IMR-90 (cell line): Measurements from ENCODE around the gene PYGM. TPM values are rescaled to one million over a fixed set of nuclear protein-coding genes. Genes with fewer than 3 reads are reported as not detected.

ENCODE experiments used
- ATAC-seq: fragments of 200-7000 bp; cut with Tn5 transposase; 2 replicates; pipeline ENCODE4 v1.9.1; 2020; ENCODE audit warnings: low read depth, mild to moderate bottlenecking, moderate library complexity
- BruUV-seq: library from RNA; stranded (reverse); fragments of 400-500 nt; replicated peaks from 2 replicates; lab custom pipeline; 2021; lab: Mats Ljungman, UMichigan
- CTCF ChIA-PET: fragments of 300-600 bp; formaldehyde crosslinking; extraction: SDS; loops from one replicate; lab custom pipeline; 2021; ENCODE audit warnings: antibody characterized with exemption; lab: Yijun Ruan, JAX
- POLR2A ChIA-PET: fragments of 300-600 bp; sonication (Branson Sonifier 250); formaldehyde crosslinking; loops from one replicate; lab custom pipeline; 2022; ENCODE audit warnings: antibody characterized with exemption; ENCODE audit not compliant: unreplicated experiment; lab: Charles Lee
- DNase-seq: peaks from one replicate; pipeline ENCODE4 v3.0.0; 2013
- H2AFZ ChIP-seq: replicated peaks from 2 replicates; pipeline ENCODE3; 2013; ENCODE audit warnings: low read length, mild to moderate bottlenecking; ENCODE audit not compliant: poor library complexity
- H2AK5ac ChIP-seq: 2 replicates; pipeline ENCODE4 v1.6.1; 2013; ENCODE audit warnings: low read depth, low read length, inconsistent platforms
- H2AK9ac ChIP-seq: replicated peaks from 2 replicates; pipeline ENCODE3; 2013; ENCODE audit warnings: mild to moderate bottlenecking, low read depth, low read length, moderate library complexity; ENCODE audit not compliant: poor library complexity
- H2BK120ac ChIP-seq: 2 replicates; pipeline ENCODE4 v1.6.1; 2013; ENCODE audit warnings: low read depth, low read length, inconsistent platforms
- H2BK15ac ChIP-seq: 3 replicates; pipeline ENCODE4 v1.6.1; 2013; ENCODE audit warnings: low read depth, low read length, inconsistent platforms
- H2BK20ac ChIP-seq: 2 replicates; pipeline ENCODE4 v1.6.1; 2013; ENCODE audit warnings: low read depth, mild to moderate bottlenecking, inconsistent platforms, low read length, moderate library complexity
- H2BK5ac ChIP-seq: 2 replicates; pipeline ENCODE4 v1.6.1; 2013; ENCODE audit warnings: mild to moderate bottlenecking, low read depth, low read length, inconsistent platforms; ENCODE audit not compliant: poor library complexity, severe bottlenecking
- H3K14ac ChIP-seq: replicated peaks from 2 replicates; pipeline ENCODE4 v1.6.1; 2013; ENCODE audit warnings: low read depth, low read length, inconsistent platforms
- H3K18ac ChIP-seq: 2 replicates; pipeline ENCODE4 v1.6.1; 2013; ENCODE audit warnings: low read depth, low read length, control low read depth
- H3K23ac ChIP-seq: 2 replicates; pipeline ENCODE4 v1.6.1; 2013; ENCODE audit warnings: low read depth, low read length, inconsistent platforms
- H3K27ac ChIP-seq: 2 replicates; pipeline ENCODE4 v1.5.1; 2013; ENCODE audit warnings: mild to moderate bottlenecking, control low read depth, low read length; ENCODE audit not compliant: insufficient read depth
- H3K27me3 ChIP-seq: 2 replicates; pipeline ENCODE4 v1.6.1; 2013; ENCODE audit warnings: low read length; ENCODE audit not compliant: control insufficient read depth, insufficient read depth
- H3K36me3 ChIP-seq: 2 replicates; pipeline ENCODE4 v1.6.1; 2013; ENCODE audit warnings: low read length, mixed read lengths; ENCODE audit not compliant: control insufficient read depth, insufficient read depth
- H3K4ac ChIP-seq: 2 replicates; pipeline ENCODE4 v1.6.1; 2013; ENCODE audit warnings: low read depth, low read length, inconsistent platforms
- H3K4me1 ChIP-seq: 2 replicates; pipeline ENCODE4 v1.6.1; 2013; ENCODE audit warnings: low read length, mixed read lengths; ENCODE audit not compliant: control insufficient read depth, insufficient read depth
- H3K4me2 ChIP-seq: 2 replicates; pipeline ENCODE4 v1.6.1; 2013; ENCODE audit warnings: low read depth, mild to moderate bottlenecking, control low read depth, low read length, moderate library complexity
- H3K4me3 ChIP-seq: 2 replicates; pipeline ENCODE4 v1.5.1; 2013; ENCODE audit warnings: low read depth, mild to moderate bottlenecking, control low read depth, low read length, moderate library complexity; ENCODE audit not compliant: insufficient read depth
- H3K56ac ChIP-seq: 2 replicates; pipeline ENCODE4 v1.6.1; 2013; ENCODE audit warnings: low read length, inconsistent platforms; ENCODE audit not compliant: insufficient read depth; ENCODE audit errors: extremely low read depth
- H3K79me1 ChIP-seq, 2 experiments: 2 replicates each; pipeline ENCODE4 v1.6.1; 2013; ENCODE audit warnings: low read length in 2 of 2, inconsistent platforms in 1 of 2, low read depth in 1 of 2
- H3K9ac ChIP-seq: 2 replicates; pipeline ENCODE4 v1.6.1; 2013; ENCODE audit warnings: low read depth, low read length, control low read depth
- H3K9me1 ChIP-seq: 2 replicates; pipeline ENCODE4 v1.6.1; 2013; ENCODE audit warnings: low read length, inconsistent platforms; ENCODE audit not compliant: insufficient read depth
- H3K9me3 ChIP-seq: 2 replicates; pipeline ENCODE4 v1.6.1; 2013; ENCODE audit warnings: low read length; ENCODE audit not compliant: control insufficient read depth, insufficient read depth
- H4K20me1 ChIP-seq: 2 replicates; pipeline ENCODE4 v1.6.1; 2013; ENCODE audit warnings: low read length, inconsistent platforms; ENCODE audit not compliant: insufficient read depth
- H4K5ac ChIP-seq: 2 replicates; pipeline ENCODE4 v1.6.1; 2013; ENCODE audit warnings: mild to moderate bottlenecking, low read depth, low read length, control low read depth
- H4K8ac ChIP-seq, 2 experiments: 2 replicates each; pipeline ENCODE4 v1.6.1; 2013; ENCODE audit warnings: low read depth in 2 of 2, low read length in 2 of 2, control low read depth in 1 of 2, inconsistent platforms in 1 of 2
- H4K91ac ChIP-seq: 2 replicates; pipeline ENCODE4 v1.6.1; 2013; ENCODE audit warnings: low read depth, low read length, inconsistent platforms; ENCODE audit not compliant: insufficient read depth
- BHLHE40 ChIP-seq: fragments of 150-350 bp; IDR thresholded peaks from 2 replicates; pipeline ENCODE4 v1.6.1; 2016; ENCODE audit warnings: mild to moderate bottlenecking, low read depth, low read length
- CEBPB ChIP-seq: IDR thresholded peaks from 2 replicates; pipeline ENCODE4 v1.6.1; 2012; ENCODE audit warnings: low read depth, low read length, improper control_type of control experiment
- CHD1 ChIP-seq: IDR thresholded peaks from 2 replicates; pipeline ENCODE4 v1.6.1; 2012; ENCODE audit warnings: low read depth, low read length, improper control_type of control experiment
- CTCF ChIP-seq: conservative IDR thresholded peaks from 2 replicates; pipeline ENCODE4 v1.5.1; 2012; ENCODE audit warnings: mild to moderate bottlenecking, low read depth, low read length, improper control_type of control experiment
- ELK1 ChIP-seq: fragments of 150-350 bp; IDR thresholded peaks from 2 replicates; pipeline ENCODE4 v1.6.1; 2016; ENCODE audit warnings: low read depth, mild to moderate bottlenecking, low read length, moderate library complexity, borderline replicate concordance
- FOS ChIP-seq: fragments of 150-350 bp; IDR thresholded peaks from 2 replicates; pipeline ENCODE4 v1.6.1; 2016; ENCODE audit warnings: low read depth, low read length
- MAFK ChIP-seq: IDR thresholded peaks from 2 replicates; pipeline ENCODE4 v1.6.1; 2012; ENCODE audit warnings: low read depth, low read length, improper control_type of control experiment
- MAZ ChIP-seq: IDR thresholded peaks from 2 replicates; pipeline ENCODE4 v1.6.1; 2012; ENCODE audit warnings: low read depth, mild to moderate bottlenecking, low read length, improper control_type of control experiment, moderate library complexity, borderline replicate concordance
- MXI1 ChIP-seq: IDR thresholded peaks from 2 replicates; pipeline ENCODE4 v1.6.1; 2012; ENCODE audit warnings: low read depth, mild to moderate bottlenecking, low read length, moderate library complexity, borderline replicate concordance
- NFE2L2 ChIP-seq: fragments of 150-350 bp; IDR thresholded peaks from 2 replicates; pipeline ENCODE4 v1.6.1; 2016; ENCODE audit warnings: low read depth, mild to moderate bottlenecking, low read length
- POLR2A ChIP-seq: IDR thresholded peaks from 2 replicates; pipeline ENCODE4 v1.6.1; 2012; ENCODE audit warnings: mild to moderate bottlenecking, low read depth, low read length
- RAD21 ChIP-seq: IDR thresholded peaks from 2 replicates; pipeline ENCODE4 v1.6.1; 2012; ENCODE audit warnings: low read length, improper control_type of control experiment
- RCOR1 ChIP-seq: IDR thresholded peaks from 2 replicates; pipeline ENCODE4 v1.6.1; 2012; ENCODE audit warnings: mild to moderate bottlenecking, low read length, improper control_type of control experiment; ENCODE audit not compliant: insufficient replicate concordance
- RFX5 ChIP-seq: IDR thresholded peaks from 2 replicates; pipeline ENCODE4 v1.8.0; 2012; ENCODE audit warnings: low read depth, mild to moderate bottlenecking, low read length, moderate library complexity
- SMC3 ChIP-seq: fragments of 150-350 bp; IDR thresholded peaks from 2 replicates; pipeline ENCODE4 v1.6.1; 2016; ENCODE audit warnings: low read depth, mild to moderate bottlenecking, antibody characterized with exemption, low read length, moderate library complexity
- USF2 ChIP-seq: fragments of 150-350 bp; IDR thresholded peaks from 2 replicates; pipeline ENCODE4 v1.6.1; 2017; ENCODE audit warnings: mild to moderate bottlenecking, antibody characterized with exemption, low read length, low read depth
- WGBS, 2 experiments: methylation state at CpG; one replicate each; pipeline versions ENCODE4 v1.1.5 to v1.1.7; 2013; ENCODE audit warnings: missing lambda C conversion rate in 2 of 2; ENCODE audit not compliant: insufficient read length in 1 of 2; ENCODE audit errors: extremely low coverage in 2 of 2; 5-methylcytosine and 5-hydroxymethylcytosine counted together
- dilution Hi-C: fragments of 300-500 bp; cut with HindIII; formaldehyde crosslinking; loops from one replicate; pipeline ENCODE4 v1.14.3; 2018; ENCODE audit warnings: low sequenced_read_pairs; ENCODE audit not compliant: unreplicated experiment
- in situ Hi-C: fragments of 300-500 bp; cut with MboI; formaldehyde crosslinking; loops from 3 replicates; pipeline ENCODE4 v1.14.3; 2019; ENCODE audit warnings: low sequenced_read_pairs, inconsistent platforms, mixed read lengths
- intact Hi-C: fragments of 100-400 bp; cut with micrococcal nuclease; formaldehyde crosslinking; loops from 2 replicates; pipeline ENCODE4 v1.10.0; 2022
- polyA plus RNA-seq, 3 experiments: library from polyadenylated mRNA; depleted of rRNA; stranded (reverse); fragments of >200 nt; gene quantifications; 2 replicates each; pipeline ENCODE4 v1.2.3, GENCODE V29; 2012; ENCODE audit warnings: low replicate concordance in 1 of 3
- total RNA-seq: library from RNA; depleted of rRNA; stranded (reverse); fragments of >200 nt; gene quantifications from 2 replicates; pipeline ENCODE4 v1.2.3, GENCODE V29; 2012

The PYGM gene
- total and polyA plus RNA-seq, 2 of the 4 experiments (the other 2 are of a cell fraction): 0.18 to 0.21 TPM

DNA sequence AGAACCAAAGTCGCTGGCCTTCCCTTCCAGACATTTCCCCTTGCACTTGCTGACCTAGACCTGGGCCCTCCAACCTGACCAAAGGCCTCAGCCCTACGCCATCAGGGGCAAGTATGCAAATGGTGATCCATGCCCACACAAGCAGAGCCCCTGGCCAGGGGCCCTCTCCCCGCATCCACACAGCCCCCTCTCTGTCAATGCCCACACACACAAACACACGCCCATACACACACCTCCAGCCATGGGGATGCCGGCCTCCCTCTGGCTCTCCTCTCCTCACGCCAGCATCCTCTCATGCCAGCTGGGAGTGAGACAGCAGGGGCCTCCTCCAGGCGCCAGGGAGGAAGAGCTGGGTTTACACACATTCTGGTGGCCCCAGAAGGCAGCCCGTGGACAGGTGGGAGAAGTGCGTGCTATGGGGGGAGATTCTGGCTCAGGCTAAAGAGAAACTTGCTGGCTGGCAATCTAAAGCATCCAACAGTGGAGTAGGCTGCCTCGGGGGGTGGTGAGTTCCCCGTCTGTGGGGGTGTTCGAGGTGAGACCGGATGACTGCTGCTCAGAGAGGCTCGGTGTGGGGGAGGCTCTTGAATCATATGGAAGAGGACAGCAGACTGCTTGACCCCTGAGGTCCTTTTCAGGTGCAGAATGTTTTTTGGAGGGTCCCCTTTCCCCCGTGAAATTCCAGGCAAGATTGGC is 41.5 kb downstream of the PYGM start:
- no peak overlapping the region for H2BK20ac ChIP-seq
- POLR2A ChIA-PET: no interaction called here
- H3K4me2 ChIP-seq: no peak overlapping the region
- no peaks in the 10 kb centered on the region for H3K4me1 ChIP-seq
- H3K27ac ChIP-seq: no peak overlapping the region
- H3K23ac ChIP-seq: no peak overlapping the region
- H3K9me3 ChIP-seq: no peaks in the 10 kb centered on the region
- H2BK15ac ChIP-seq: no peak overlapping the region
- no peak overlapping the region for H3K4ac ChIP-seq
- H3K9me1 ChIP-seq: no peaks in the 10 kb centered on the region
- no peak overlapping the region for H2BK120ac ChIP-seq
- 74% methylated on average over 5 of the region's 15 CpGs; no CpG with 5 or more reads in 1 of the 2 experiments for WGBS, 2 experiments
- TF ChIP-seq CTCF (no peak), RCOR1 (no peak), MAFK (no peak), CHD1 (no peak), MXI1 (no peak), SMC3 (no peak), RAD21 (no peak), ELK1 (no peak), CEBPB (no peak), BHLHE40 (no peak), USF2 (no peak), FOS (no peak), POLR2A (no peak), NFE2L2 (no peak), RFX5 (no peak), MAZ (no peak)
- no peak overlapping the region for H3K56ac ChIP-seq
- H3K4me3 ChIP-seq: no peak overlapping the region
- H4K8ac ChIP-seq: no peak overlapping the region
- no TSS peak for BruUV-seq
- H4K20me1 ChIP-seq: no peaks in the 10 kb centered on the region
- no peaks in the 10 kb centered on the region for H3K36me3 ChIP-seq
- H3K27me3 ChIP-seq: peaks cover 85% of the 10 kb centered on the region
- no peak overlapping the region for H2AFZ ChIP-seq
- no peak overlapping the region for H4K5ac ChIP-seq
- H3K14ac ChIP-seq: no peak overlapping the region
- dilution Hi-C loops: no loop called here
- ATAC-seq (no peak), DNase-seq (no peak)
- H2AK9ac ChIP-seq: no peak overlapping the region
- H3K79me1 ChIP-seq: no peaks in the 10 kb centered on the region
- no peak overlapping the region for H2AK5ac ChIP-seq
- CTCF ChIA-PET: interaction anchor here (1.3 kb wide), 1 partner anchor 29 kb away, joined by 5 read pairs; no protein-coding TSS in a partner anchor
- no peak overlapping the region for H4K91ac ChIP-seq
- H3K18ac ChIP-seq: no peak overlapping the region
- H3K9ac ChIP-seq: no peak overlapping the region
- H2BK5ac ChIP-seq: no peak overlapping the region
- intact Hi-C loops: no loop called here
- in situ Hi-C loops: no loop called here
